ENCODE measurements around the gene MAFF.

DNA sequence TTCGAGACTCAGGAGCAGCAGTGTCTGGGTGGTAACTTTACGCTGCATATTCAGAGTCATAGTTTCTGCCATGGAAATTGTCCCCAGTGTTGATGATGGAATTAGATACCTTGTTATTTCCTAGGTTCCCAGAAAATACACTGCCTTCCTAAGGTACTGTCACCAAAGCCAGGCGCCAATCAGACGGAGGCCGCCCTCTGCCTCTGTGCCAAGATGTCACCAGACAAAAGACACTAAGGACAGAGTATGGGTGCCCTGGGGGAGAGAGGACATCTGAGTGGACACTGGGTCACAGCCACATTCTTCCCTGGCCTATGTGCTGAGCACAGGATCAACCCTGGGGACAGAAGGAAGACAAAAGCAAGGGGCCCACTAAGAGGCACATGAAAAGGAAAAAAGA, 31.3 kb upstream of the MAFF start:
- TF ChIP-seq POLR2A (IDR thresholded peaks at IDR 0.05; ENCODE audit: borderline replicate concordance, extremely low read depth, insufficient read depth, insufficient read length), result no peak
- no peak for TF ChIP-seq CTCF (IDR thresholded peaks at IDR 0.05 in 2 of 3, conservative IDR thresholded peaks at IDR 0.05 in 1 of 3; ENCODE audit: borderline replicate concordance in 1 of 3, insufficient read depth in 1 of 3, low read depth in 2 of 3, low read length in 2 of 3)
- no peak for TF ChIP-seq CBX3 (IDR thresholded peaks at IDR 0.05; ENCODE audit: low read depth)
- TF ChIP-seq ATF3 (IDR thresholded peaks at IDR 0.05), result no peak
- no peak for TF ChIP-seq EZH2 (IDR thresholded peaks at IDR 0.05)
- TF ChIP-seq EGR1 (IDR thresholded peaks at IDR 0.05; ENCODE audit: low read depth), result no peak
- TF ChIP-seq ZNF274 (IDR thresholded peaks at IDR 0.05; ENCODE audit: low read depth, low read length), result no peak
- TF ChIP-seq EZH2phosphoT487 (IDR thresholded peaks at IDR 0.05; ENCODE audit: borderline replicate concordance), result no peak
- TF ChIP-seq REST (IDR thresholded peaks at IDR 0.05; ENCODE audit: low read depth), result no peak
- no peak for TF ChIP-seq RAD21 (IDR thresholded peaks at IDR 0.05; ENCODE audit: low read depth)
- TF ChIP-seq SP1 (IDR thresholded peaks at IDR 0.05; ENCODE audit: low read depth), result no peak
